OCI-LY7 (cell line): ENCODE data around the gene GAB4. TPM values are rescaled to one million over a fixed set of nuclear protein-coding genes. Genes with fewer than 3 reads are reported as not detected.

Experiments used
- BruUV-seq: library from RNA; stranded (reverse); fragments of 400-500 nt; replicated peaks from 2 replicates; lab custom pipeline; 2021; lab: Mats Ljungman, UMichigan
- CTCF ChIA-PET: fragments of 300-600 bp; sonication (Branson Sonifier 250); formaldehyde crosslinking; loops from one replicate; lab custom pipeline; 2022; ENCODE audit warnings: antibody characterized with exemption; ENCODE audit not compliant: unreplicated experiment; lab: Charles Lee
- POLR2A ChIA-PET: fragments of 300-600 bp; sonication (Branson Sonifier 250); formaldehyde crosslinking; loops from one replicate; lab custom pipeline; 2022; ENCODE audit warnings: antibody characterized with exemption; lab: Charles Lee
- DNase-seq: peaks from one replicate; pipeline ENCODE4 v3.0.0-alpha.2; 2015; ENCODE audit warnings: low spot score
- H2AFZ ChIP-seq: fragments of 200-600 bp; sonication (generic), shearing (Covaris generic); 2 replicates; pipeline ENCODE4 v1.6.1; 2014; ENCODE audit warnings: mild to moderate bottlenecking, antibody characterized with exemption, low read length, moderate library complexity
- H3K27ac ChIP-seq: fragments of 200-600 bp; sonication (generic); 2 replicates; pipeline ENCODE4 v1.5.1; 2014; ENCODE audit warnings: mixed run types, low read depth, mild to moderate bottlenecking, moderate library complexity, low read length, inconsistent platforms; ENCODE audit not compliant: poor library complexity, severe bottlenecking
- H3K36me3 ChIP-seq: fragments of 200-600 bp; sonication (generic); 2 replicates; pipeline ENCODE4 v1.6.1; 2014; ENCODE audit warnings: mild to moderate bottlenecking, antibody characterized with exemption, low read length, moderate library complexity, mixed read lengths; ENCODE audit not compliant: insufficient read depth
- H3K4me1 ChIP-seq: fragments of 200-600 bp; sonication (generic); 2 replicates; pipeline ENCODE4 v1.5.1; 2014; ENCODE audit warnings: mild to moderate bottlenecking, low read length; ENCODE audit not compliant: insufficient read depth, poor library complexity, severe bottlenecking
- H3K4me2 ChIP-seq: fragments of 200-600 bp; sonication (generic); 2 replicates; pipeline ENCODE4 v1.6.1; 2014; ENCODE audit warnings: mild to moderate bottlenecking, low read length
- H3K4me3 ChIP-seq: fragments of 200-600 bp; sonication (generic); 2 replicates; pipeline ENCODE4 v1.5.1; 2014; ENCODE audit warnings: mild to moderate bottlenecking, low read depth, low read length; ENCODE audit not compliant: poor library complexity, severe bottlenecking
- H3K79me2 ChIP-seq: fragments of 200-600 bp; sonication (generic); 2 replicates; pipeline ENCODE4 v1.6.1; 2016; ENCODE audit warnings: low read depth, mild to moderate bottlenecking, low read length, moderate library complexity, mixed read lengths; ENCODE audit not compliant: insufficient read depth
- H3K9me2 ChIP-seq: fragments of 200-600 bp; sonication (generic); 2 replicates; pipeline ENCODE4 v1.6.1; 2016; ENCODE audit warnings: mild to moderate bottlenecking, low read length, mixed read lengths; ENCODE audit not compliant: insufficient read depth
- H3K9me3 ChIP-seq: fragments of 200-600 bp; sonication (generic); 2 replicates; pipeline ENCODE4 v1.6.1; 2014; ENCODE audit warnings: mild to moderate bottlenecking, mixed run types, low read length, mixed read lengths
- H4K20me1 ChIP-seq: fragments of 200-600 bp; sonication (generic); 2 replicates; pipeline ENCODE4 v1.6.1; 2014; ENCODE audit warnings: mild to moderate bottlenecking, antibody characterized with exemption, low read length, moderate library complexity, mixed read lengths; ENCODE audit not compliant: insufficient read depth
- EZH2phosphoT487 ChIP-seq: fragments of 200-600 bp; sonication (generic); IDR thresholded peaks from 2 replicates; pipeline ENCODE4 v1.6.1; 2018; ENCODE audit warnings: low read depth, borderline replicate concordance, mild to moderate bottlenecking, mixed run types, antibody characterized with exemption, low read length, moderate library complexity, mixed read lengths
- intact Hi-C: fragments of 100-400 bp; cut with micrococcal nuclease; formaldehyde crosslinking; loops from one replicate; pipeline ENCODE4 v1.10.0; 2022; ENCODE audit not compliant: unreplicated experiment
- total RNA-seq, 2 experiments: library from RNA; depleted of rRNA in 1 of 2; stranded (reverse); fragments of >200 nt in 1 of 2; shearing (Covaris generic) in 1 of 2; gene quantifications; 2 replicates each; pipeline ENCODE4 v1.2.3, GENCODE V29; 2014 to 2022
- TF ChIP-seq, protein P1 (sequence below): fragments of 200-600 bp; sonication (generic); conservative IDR thresholded peaks from 2 replicates; pipeline ENCODE4 v1.5.1; 2014; ENCODE audit warnings: mild to moderate bottlenecking, antibody characterized with exemption, low read length, moderate library complexity, mixed read lengths

The GAB4 gene
- total RNA-seq, 2 experiments from 2014 or later: not detected

- H3K9me2 ChIP-seq: no peaks in the 10 kb centered on the region
- H3K27ac ChIP-seq: no peak overlapping the region
- POLR2A ChIA-PET: no interaction called here
- TF ChIP-seq, protein P1, sequence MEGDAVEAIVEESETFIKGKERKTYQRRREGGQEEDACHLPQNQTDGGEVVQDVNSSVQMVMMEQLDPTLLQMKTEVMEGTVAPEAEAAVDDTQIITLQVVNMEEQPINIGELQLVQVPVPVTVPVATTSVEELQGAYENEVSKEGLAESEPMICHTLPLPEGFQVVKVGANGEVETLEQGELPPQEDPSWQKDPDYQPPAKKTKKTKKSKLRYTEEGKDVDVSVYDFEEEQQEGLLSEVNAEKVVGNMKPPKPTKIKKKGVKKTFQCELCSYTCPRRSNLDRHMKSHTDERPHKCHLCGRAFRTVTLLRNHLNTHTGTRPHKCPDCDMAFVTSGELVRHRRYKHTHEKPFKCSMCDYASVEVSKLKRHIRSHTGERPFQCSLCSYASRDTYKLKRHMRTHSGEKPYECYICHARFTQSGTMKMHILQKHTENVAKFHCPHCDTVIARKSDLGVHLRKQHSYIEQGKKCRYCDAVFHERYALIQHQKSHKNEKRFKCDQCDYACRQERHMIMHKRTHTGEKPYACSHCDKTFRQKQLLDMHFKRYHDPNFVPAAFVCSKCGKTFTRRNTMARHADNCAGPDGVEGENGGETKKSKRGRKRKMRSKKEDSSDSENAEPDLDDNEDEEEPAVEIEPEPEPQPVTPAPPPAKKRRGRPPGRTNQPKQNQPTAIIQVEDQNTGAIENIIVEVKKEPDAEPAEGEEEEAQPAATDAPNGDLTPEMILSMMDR: no peak
- TF ChIP-seq EZH2phosphoT487: no peak
- H2AFZ ChIP-seq: no peak overlapping the region
- no peak overlapping the region for H3K4me3 ChIP-seq
- no peaks in the 10 kb centered on the region for H3K79me2 ChIP-seq
- peaks cover 8% of the 10 kb centered on the region for H3K4me1 ChIP-seq
- DNase-seq: no peak
- H3K36me3 ChIP-seq: no peaks in the 10 kb centered on the region
- BruUV-seq: no TSS peak
- H4K20me1 ChIP-seq: no peaks in the 10 kb centered on the region
- no peaks in the 10 kb centered on the region for H3K9me3 ChIP-seq
- no peak overlapping the region for H3K4me2 ChIP-seq
- intact Hi-C loops: no loop called here
- CTCF ChIA-PET: no interaction called here
Observed at GRCh38 chr22:16963189-16963945, 44.7 kb downstream of the GAB4 start.

- H3K9me2 ChIP-seq: no peaks in the 10 kb centered on the region
- no peaks in the 10 kb centered on the region for H4K20me1 ChIP-seq
- DNase-seq: no peak
- CTCF ChIA-PET: no interaction called here
- POLR2A ChIA-PET: no interaction called here
- H3K4me2 ChIP-seq: no peak overlapping the region
- no peaks in the 10 kb centered on the region for H3K79me2 ChIP-seq
- H3K9me3 ChIP-seq: no peaks in the 10 kb centered on the region
- H3K36me3 ChIP-seq: no peaks in the 10 kb centered on the region
- peaks cover 8% of the 10 kb centered on the region for H3K4me1 ChIP-seq
- H3K27ac ChIP-seq: no peak overlapping the region
- TF ChIP-seq, protein P1: no peak
- TF ChIP-seq EZH2phosphoT487: no peak
- no peak overlapping the region for H3K4me3 ChIP-seq
- no peak overlapping the region for H2AFZ ChIP-seq
- intact Hi-C loops: no loop called here
- no TSS peak for BruUV-seq
Observed at GRCh38 chr22:16962501-16962900, 45.5 kb downstream of the GAB4 start.

DNA sequence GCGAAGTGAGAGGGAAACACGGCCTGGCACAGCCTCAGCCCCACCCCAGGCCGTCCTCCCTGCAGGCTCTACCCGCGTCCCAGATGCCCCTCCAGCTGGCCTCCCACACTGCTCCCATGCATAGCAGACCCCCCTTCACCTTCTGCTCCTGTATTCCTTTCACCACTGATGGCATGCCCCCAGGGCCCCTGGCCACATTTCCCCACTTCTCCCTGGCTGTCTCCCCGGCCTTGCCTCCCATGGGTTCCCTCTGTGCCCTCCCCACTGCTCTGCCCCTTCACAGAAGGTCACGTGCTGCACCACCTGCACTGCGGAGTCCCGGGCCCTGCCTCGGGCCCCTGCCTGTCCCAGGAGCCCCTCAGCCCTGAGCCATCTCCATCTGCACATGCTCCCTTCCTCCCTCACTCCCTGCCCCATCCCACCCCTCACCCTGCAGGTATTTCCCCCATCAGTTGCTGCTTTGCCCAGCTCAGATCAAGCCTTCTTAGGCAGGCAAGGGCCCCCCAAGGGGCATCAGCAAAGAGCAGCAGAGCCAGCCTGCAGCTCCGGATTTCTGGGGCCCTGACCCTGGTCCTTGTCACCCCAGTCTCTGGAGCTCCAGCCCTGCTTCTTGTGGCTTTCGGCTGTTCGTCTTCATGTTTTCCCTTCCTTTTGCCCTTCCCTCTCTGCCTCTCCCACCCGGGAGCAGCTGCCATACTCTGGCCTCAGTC lies 46.4 kb downstream of the GAB4 start:
- H3K9me2 ChIP-seq: no peaks in the 10 kb centered on the region
- intact Hi-C loops: no loop called here
- H3K4me3 ChIP-seq: no peak overlapping the region
- CTCF ChIA-PET: no interaction called here
- TF ChIP-seq, protein P1: no peak
- no peaks in the 10 kb centered on the region for H3K9me3 ChIP-seq
- no peaks in the 10 kb centered on the region for H3K79me2 ChIP-seq
- no peak overlapping the region for H2AFZ ChIP-seq
- POLR2A ChIA-PET: interaction anchor here (0.7 kb wide), 1 partner anchor 85 kb away, joined by 6 read pairs; no protein-coding TSS in a partner anchor
- H3K36me3 ChIP-seq: no peaks in the 10 kb centered on the region
- no TSS peak for BruUV-seq
- no peak for DNase-seq
- H3K4me2 ChIP-seq: no peak overlapping the region
- no peak overlapping the region for H3K27ac ChIP-seq
- no peaks in the 10 kb centered on the region for H4K20me1 ChIP-seq
- H3K4me1 ChIP-seq: peaks cover 8% of the 10 kb centered on the region
